Stimulated activated CD4-positive, alpha-beta T cell treated with anti-CD3 and anti-CD28 coated beads, Interleukin-4, amount 100 ng/mL, for 48 hours (primary cell): ENCODE data around the gene CHTF18.
"Not testable (repeated sequence)": the region's sequence is repeated elsewhere in the genome, so short reads cannot be mapped to it uniquely, and the experiment has no call there.

Experiments used
- DNase-seq, 2 donors: peaks; one replicate each; pipeline ENCODE4 v3.0.0-alpha.2; 2020; ENCODE audit warnings: low read depth in 2 of 2

Gene CHTF18

DNA sequence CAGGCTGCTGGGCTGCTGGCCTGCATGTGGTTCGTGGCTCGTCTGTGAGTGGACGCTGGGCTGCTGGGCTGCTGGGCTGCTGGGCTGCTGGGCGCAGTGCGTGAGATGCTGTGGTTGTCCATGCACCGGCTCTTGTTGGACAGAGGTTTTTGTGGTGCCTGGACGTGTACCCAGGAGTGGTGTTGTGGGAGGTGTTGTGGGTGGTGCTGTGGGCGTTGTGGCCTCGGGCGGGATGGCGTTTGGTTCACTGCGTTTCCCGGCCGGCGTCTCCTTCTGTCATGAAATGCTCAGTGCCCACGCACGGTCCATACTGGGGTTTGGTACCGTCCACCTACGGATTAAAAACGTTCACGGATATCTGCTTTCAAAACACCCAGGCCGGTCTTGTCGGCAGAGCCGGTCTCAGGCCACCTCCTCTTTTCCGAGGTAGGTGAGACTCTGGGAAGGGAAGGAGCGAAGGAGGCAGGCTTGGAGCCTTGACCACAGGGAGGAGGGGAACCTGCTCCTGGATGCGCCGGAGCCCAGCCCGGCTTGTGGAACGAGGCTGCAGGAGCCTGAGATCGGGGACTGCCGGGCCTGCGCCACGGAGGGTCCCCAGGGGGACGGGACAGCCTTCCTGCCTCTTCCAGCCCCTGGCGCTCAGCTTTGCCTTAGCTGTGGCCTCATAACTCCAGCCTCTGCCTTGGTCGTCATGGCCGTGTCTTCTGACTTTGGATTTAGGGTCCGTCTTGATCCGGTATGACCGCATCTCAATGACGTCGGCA is 41.9 kb downstream of the CHTF18 start:
- DNase-seq = no peak

DNA sequence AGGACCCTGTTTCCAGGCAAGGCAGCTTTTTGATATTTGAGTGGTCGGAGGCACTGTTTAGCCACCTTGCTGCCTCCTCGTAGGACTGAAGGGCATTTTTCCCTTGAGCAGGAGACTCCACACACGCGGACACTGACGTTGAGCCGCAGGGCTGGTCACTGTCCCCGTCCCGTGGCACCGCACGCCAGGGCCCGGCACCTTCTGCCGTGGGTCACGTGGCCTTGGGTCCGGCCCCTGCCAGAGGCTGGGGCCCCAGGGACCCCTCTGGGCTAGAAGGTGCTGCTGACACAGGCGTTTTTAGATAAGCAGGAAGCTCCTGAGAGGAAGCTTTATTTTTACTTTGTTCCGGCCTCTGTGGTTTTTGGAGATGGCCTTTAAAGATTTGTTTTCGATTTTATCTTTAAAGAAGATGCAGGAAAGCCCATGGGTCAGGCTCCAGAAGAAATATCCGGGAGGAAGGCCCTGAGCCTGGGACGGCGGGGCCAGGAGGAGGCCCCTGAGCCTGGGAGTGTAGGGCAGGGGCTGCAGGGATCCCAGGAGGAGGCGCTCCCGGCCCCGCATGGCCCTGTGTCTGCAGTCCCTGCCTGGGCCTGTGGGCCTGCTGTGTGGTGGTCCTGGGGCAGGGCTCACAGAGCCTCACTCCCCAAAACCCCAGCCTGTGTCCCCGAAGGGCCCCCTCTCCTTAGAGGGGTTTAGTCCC is 42.6 kb downstream of the CHTF18 start:
- no peak for DNase-seq

DNA sequence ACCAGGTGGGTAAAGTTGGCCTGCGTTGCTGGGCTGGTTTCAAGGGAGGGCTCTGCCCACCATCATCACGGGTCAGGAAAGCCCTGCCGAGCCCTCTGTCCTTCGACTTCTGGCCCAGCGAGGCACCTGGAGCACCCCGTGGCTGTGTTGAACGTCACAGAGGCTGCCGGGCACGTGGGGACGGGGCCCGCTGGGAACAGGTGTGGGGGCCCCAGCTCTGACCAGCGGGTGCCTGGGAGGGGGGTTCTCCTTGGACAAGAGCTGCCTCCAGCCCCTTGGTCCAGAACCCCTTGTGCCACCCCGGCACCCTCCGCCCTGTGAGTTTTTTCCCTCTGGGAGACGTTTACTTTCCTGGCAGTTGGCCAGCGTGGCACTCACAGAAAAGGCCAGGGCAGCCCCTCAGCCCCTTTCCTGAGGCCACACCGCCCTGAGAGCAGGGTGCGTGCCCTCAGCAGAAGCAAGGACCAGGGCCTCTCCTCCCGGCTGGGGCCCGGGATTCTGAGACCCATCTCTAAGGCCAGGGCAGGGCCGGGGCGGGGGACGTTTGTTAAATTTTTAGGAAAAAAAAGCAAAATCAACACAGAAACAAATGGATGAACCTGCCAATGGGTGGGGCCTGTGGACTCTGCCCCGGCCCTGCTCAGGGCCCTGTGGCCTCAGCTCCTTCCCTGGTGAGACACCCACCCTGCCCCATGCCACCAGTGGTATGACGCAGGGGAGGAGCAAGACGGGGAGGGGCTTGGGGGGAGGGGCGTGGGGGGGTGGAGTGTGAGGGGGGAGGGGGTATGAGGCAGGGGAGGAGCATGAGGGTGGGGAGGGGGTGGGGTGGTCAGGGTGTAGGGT is 43.4 kb downstream of the CHTF18 start:
- DNase-seq = no peak

DNA sequence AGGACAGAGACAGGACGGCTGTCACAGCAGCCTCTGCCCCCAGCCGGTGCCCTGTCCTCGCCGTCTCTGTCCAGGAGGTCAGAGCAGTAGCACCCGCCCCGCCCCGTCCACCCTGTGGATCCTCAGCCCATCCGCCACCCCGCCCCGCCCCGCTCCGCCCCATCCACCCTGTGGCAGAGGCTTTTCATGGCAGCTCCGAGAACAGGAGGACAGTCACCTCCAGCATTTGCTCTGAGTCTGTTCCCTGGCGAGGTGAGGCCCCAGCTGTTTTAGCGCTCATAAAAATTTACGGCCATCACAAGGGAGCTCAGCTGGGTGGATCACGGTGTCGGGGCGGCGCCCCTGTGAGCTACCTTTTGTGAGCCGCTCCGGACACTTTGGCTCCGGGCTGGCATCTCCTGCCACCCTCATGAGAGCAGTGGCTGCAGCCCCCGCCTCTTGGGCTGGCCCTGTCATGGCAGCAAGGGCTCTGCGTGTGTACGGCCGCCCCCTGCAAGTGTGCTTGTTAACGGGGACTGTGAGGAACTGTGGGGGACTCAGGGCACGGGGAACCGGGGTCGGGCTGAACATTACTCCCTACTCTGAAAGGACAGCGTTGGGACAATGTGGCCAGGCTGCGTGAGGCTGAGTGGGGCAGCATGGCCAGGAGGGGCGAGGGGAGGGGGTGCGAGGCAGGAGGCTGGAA is 44.4 kb downstream of the CHTF18 start:
- no peak for DNase-seq

DNA sequence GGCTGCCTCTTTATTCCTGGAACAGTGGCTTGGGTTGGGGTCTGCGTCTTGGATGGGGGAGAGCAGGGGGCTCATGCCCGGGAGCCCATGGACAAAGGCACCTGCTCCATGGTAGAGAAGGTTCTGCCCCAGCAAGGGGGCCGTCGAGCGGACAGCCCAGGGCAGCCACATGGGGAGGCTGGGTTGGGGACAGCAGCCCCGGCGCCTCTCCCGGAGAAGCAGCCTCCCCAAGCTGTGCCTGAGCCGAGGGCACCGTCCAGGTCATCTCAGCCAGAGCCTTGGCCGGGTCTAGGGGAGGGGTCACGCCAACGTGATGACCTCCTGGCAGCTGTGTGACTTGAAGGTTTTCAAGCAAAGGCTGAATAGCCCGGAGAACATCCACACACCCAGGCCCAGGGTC is 45.0 kb downstream of the CHTF18 start:
- no peak for DNase-seq

DNA sequence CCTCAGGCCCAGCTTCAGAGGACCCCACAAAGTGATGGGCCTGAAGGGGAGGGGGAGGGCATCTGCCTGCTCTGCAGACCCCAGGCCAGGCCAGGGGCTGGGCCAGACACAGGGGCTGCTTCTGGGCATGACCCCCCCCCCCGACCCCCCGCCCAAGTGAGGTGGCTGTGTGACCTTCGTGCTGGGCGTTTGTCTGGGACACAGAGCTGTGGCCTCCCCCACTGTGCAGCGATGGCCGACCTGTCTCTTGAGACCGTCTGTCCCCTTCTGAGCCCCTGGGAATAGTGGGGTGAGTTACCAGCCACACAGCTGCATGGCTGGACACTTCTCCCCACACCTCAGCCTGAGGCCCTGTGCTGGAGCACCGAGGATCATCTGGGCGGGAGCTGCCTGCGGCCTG is 47.0 kb downstream of the CHTF18 start:
- DNase-seq = no peak

DNA sequence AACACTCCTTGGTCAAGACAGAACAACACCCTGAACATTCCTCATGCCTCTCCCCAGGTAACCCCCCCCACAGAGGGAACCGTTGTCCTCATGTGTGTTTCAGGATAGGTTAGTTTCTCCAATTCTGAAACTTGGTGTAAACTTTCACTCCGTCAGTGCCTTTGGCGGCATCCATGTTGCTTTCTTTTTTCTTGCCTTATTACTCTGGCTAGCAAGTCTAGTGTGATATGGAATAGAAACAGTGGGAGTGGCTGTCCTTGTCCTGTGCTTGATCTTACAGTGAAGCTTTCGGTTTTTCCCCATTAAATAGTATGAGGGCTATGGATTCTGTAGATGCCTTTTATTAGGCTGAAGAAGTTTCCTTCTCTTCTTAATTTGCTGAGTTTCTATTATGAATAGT is 47.8 kb downstream of the CHTF18 start:
- DNase-seq = no peak

DNA sequence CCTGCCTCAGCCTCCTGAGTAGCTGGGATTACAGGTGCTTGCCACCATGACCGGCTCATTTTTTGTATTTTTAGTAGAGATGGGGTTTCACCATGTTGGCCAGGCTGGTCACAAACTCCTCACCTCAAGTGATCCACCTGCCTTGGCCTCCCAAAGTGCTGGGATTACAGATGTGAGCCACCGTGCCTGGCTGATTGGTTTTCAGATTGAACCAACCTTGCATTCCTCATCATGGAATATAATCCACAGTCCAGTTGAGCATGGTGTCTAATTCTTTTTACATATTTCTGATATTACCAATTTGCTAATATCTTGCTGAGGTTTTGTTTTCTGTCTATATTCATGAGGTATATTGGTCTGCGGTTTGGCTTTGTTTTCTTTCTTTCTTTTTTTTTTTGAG is 48.4 kb downstream of the CHTF18 start:
- DNase-seq = not testable (repeated sequence)

DNA sequence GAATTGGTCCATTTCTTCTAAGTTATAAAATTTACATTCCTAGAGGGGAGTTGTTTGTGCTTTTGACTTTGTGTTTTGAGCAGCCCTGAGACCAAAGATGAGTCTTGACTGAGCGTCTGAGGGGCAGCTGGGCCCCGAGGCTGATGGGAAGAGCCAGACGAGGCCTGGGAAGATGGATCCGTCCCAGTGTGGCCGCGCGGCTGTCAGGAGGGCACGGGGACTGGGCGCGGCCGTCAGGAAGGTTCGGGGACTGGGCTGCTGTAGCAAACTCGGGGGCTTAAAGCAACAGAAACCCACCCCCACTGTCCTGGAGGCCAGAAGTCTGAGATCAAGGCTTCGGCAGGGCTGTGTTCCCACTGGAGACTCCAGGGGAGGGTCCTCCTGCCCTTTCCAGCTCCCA is 50.3 kb downstream of the CHTF18 start:
- DNase-seq = no peak

DNA sequence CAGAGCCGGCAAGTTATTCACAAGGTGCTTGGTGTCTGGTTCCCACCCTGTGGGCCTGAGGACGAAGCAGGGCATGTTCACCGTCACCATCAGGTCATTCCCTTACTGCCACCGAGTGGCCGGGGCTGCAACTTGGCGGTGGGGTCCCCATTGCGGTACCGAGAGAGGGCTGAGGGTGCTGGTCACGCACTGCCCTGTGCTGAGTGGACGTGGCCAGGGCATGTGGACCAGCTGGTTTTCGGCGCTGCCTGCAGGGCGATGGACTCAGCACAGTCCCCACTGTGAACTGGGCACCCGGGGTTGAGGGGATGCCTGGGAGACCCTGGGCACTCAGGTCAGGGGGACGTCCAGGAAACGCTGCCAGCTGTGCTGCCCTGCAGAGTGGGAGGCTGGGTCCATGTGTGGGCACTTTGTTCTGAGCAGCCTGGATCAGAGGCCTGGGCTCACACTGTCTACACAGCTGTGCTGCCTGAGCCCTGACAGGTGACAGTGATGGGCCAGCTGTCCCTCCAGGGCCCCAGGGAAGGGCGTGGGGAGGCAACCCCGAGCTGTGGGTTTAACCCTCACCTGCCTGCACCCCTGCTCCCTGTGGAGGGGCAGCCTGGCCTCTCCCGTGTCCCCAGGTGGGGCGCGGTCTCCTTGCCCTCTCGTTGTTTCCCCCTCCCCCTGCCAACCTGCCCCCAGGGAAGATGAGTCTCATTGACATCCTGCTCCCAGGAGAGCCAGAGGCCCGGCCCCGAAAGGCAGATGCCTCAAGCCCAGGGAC is 51.4 kb downstream of the CHTF18 start:
- no peak for DNase-seq

DNA sequence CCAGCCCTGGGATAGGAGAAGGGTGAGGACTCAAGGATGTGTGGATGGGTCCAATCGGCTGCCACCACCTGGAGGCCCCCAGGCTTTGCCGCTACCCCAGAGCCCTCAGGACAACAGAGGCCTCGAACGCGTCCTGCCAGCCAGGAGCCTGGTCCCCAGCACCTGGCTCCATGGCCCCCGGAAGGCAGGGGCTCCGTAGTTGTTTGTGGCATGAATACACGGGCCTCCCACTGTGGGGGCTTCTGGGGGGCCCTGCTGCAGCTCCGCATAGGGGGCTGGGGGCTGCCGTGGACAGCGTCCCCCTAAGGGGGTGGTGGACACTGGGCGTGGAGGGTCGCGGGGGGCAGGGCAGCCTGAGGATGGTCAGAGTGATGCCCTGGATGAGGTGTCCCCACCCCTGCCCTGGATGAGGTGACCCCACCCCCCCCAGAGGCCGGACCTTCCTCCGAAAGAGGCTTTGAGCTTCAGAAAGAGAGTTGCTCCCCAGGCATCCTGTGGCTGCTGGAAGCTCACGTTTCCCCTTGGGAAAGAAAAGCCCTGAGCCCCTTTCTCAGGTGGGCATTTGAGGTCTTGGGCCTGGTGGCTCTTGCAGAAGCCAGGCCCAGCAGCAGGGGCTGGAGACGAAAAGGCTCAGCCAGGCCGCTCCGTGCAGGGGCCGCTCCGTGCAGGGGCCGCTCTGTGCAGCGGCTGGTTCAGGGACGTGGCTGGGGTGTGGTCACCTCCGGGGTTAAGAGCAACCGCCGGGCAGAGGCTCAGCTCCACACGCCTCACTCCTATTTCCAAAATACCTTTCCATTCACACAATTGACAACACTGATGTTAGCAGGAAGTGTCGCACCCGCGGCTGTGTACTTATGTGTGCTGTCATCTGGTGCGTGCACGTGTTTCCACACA is 52.4 kb downstream of the CHTF18 start:
- DNase-seq = no peak

DNA sequence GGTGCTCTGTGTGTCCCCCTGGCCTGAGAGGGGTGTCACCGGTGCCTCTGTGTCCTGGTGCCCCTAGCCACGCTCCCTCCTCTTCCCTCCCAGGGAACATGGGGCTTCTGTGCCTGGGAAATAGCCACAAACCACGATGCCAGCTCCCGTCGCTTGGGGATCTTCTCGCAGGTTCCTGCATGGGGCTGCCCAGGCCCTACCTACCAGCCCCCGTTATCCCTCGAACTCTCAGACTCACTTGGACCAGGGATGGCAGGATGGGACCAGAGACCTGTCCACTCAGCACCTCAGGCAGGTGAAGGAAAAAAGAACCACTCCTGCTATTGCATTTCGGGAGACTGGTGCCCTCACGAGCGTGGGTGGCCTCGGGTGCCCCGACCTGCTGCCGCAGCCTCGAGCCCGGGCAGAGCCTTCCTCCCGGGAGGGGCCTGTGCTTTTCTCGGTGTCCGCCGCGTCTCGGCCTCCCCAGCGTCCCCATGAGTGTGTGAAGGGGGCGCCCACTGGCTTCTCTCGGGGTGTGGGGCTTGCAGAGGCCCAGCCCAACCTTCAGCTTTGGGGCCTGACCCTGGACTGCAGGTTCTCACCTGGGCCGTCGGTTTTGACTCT is 53.1 kb downstream of the CHTF18 start:
- DNase-seq = no peak

DNA sequence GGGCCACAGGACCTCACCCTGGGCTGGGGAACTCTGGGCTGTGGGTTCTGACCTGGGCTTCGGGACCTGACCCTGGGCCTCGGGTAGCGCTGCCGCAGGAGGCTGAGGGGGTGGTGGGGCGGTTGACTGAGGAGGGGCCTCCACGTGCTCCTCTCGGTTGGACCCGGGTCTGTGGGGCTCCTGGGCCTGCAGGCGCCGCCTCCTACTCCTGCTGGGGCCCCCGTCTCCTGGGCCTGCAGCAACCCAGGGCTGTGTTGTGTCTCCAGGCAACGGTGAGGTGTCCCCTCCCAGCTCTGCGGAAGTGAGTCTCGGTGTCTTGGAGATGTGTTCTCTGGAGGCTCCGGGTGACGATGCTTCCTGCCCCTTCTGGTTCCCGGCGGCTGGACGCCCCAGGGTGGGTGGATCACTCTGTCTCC is 53.6 kb downstream of the CHTF18 start:
- DNase-seq = no peak

DNA sequence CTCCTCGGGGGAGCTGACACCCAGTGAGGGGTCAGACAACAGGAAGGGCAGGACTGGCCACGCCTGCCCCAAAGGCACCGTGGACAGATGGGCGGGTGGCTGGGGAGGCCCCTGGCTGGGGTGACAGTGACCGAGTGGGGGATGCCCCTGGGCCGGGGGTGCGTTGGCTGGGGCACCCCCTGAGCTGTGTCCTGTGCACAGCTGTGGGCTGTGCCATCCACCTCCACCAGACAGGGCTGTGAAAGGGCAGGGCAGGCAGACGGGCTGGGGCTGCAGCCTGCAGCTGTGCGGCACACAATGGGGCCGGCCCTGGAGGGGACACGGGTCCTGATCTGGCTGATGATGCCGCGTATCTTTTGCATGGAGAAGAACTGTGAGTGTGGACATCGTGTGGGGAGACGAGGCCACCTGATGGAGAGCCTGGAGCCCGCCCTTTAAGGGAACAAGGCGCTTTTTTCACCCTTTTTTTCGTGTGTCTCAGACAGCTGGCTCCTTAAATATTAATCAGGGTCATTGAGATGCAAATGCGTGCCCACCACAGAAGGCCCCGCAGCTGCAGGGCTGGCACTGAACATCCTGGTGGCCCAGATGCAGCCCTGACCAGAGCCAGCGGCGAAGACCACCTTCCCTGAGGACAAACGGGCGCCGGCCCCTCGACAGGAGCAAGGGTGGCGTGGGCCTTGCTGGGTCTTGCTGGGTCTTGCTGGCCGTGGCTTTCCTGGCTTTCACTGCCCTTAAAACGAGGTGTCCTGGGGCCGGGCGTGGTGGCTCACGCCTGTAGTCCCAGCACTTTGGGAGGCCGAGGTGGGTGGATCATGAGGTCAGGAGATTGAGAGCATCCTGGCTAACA is 54.5 kb downstream of the CHTF18 start:
- DNase-seq = no peak

DNA sequence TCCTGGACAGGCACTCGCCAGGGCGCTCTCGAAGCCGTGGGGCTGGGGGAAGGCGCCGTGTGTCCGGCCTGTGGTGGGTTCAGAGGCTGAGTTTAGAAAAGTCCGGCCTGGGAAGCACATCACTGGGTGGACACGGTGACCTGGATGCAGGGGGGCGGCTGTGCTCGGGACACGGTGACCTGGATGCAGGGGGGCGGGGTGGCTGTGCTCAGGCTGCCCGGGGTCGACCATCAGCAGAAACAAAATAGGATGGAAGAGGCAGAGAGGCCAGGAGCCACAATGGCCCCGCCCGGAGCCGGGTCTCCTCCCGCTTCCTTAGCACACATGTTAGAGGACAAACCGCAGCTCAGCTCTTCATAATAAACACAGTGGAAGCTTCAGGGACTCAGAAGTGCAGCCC is 55.4 kb downstream of the CHTF18 start:
- no peak for DNase-seq

DNA sequence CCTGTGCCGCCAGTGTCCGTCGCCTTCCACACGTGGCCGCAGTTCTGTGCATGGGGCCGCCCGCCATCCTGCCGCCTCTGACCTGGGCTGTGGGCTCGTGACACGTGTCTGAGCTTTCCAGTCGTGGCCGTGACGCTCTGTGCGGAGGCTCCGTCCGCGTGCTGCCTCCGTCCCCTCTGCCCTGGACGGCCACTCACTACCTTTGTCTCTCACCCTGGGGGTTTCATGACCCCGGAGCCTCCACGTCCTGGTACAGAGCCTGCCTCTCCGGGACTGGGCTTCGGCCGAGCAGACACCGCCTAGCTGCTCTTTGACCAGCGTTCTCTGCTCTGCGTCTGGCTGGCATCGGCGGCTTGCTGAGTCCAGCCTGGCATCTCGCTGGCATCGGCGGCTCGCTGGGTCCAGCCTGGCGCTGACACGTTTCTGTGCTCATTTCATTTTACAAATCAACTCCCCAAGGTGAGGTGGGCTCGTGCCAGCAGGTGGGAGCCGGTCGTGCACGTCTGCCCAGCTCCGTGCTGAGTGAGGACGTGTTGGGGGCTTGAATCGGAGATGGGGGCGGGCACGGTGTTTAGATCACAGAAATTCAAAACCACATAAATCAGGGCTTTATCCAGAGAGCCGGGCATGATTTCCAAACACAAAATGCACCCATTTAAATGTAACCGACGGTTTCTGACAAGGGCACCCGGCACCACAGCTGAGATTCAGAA is 56.4 kb downstream of the CHTF18 start:
- no peak for DNase-seq

DNA sequence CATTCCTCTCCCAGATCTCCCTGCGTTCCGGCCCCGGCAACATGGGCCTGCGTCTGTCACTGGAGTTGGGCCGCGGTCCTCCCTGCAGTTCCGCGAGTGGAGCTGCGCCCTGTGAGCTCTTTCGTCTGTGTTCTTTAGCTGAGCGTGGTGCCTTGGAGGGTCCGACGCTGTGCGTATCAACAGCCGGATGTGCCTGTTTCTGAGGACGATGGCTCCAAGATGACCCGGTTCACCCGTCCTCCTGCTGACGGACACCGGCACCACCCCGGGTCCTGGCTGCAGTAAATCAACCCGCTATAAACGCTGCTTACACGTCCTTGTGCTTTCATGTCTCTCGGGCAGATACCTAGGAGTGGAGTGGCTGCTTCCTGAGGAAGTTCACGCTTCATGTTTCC is 56.9 kb downstream of the CHTF18 start:
- no peak for DNase-seq

DNA sequence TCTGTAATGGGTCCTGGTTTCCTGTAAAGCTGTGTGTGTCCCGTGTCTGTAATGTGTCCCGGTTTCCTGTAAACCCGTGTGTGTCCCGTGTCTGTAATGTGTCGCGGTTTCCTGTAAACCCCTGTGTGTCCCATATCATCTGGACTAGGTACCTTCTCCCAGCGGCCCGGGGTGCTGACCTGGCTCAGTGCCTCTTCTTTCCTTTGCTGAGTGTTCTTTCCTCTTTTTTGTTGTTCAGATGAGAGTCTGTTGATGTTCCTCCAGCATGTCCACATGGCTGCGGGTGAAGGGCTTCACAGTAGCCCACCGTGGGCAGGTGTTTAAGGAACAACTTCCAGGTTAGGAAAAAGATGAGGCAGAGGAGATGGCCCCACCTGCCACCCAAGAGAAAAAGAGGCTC is 58.7 kb downstream of the CHTF18 start:
- DNase-seq = no peak
